Activated naive CD8-positive, alpha-beta T cell treated with anti-CD3 and anti-CD28 coated beads, Interleukin-2, amount 10 ng/mL, durations not matched to agents 7 days and 5 days (primary cell): ENCODE results near the gene PDGFRA. TPM values are rescaled to one million over a fixed set of nuclear protein-coding genes. Genes with fewer than 3 reads are reported as not detected.

ENCODE experiments used
- ATAC-seq: fragments of 150-1000 bp; cut with Tn5 transposase; one replicate; pipeline ENCODE4 v1.10.0; 2021; ENCODE audit warnings: low read depth, moderate library complexity
- POLR2A ChIA-PET: fragments of 350-600 bp; sonication (Branson Sonifier 250); formaldehyde crosslinking; loops from one replicate; lab custom pipeline; 2021; ENCODE audit warnings: antibody characterized with exemption; lab: Charles Lee
- DNase-seq: peaks from one replicate; pipeline ENCODE4 v3.0.0; 2021
- H3K27ac Mint-ChIP-seq: one replicate; pipeline ENCODE4 v1.8.0; 2022; ENCODE audit warnings: mild to moderate bottlenecking, mixed read lengths
- H3K27me3 Mint-ChIP-seq: one replicate; pipeline ENCODE4 v1.8.0; 2022; ENCODE audit warnings: mild to moderate bottlenecking, moderate library complexity, mixed read lengths
- H3K36me3 Mint-ChIP-seq: one replicate; pipeline ENCODE4 v1.8.0; 2021; ENCODE audit warnings: mild to moderate bottlenecking, mixed read lengths
- H3K4me1 Mint-ChIP-seq: one replicate; pipeline ENCODE4 v1.8.0; 2021; ENCODE audit warnings: mixed read lengths
- H3K4me3 Mint-ChIP-seq: one replicate; pipeline ENCODE4 v1.8.0; 2022; ENCODE audit warnings: mild to moderate bottlenecking, moderate library complexity, mixed read lengths
- H3K9me3 Mint-ChIP-seq: one replicate; pipeline ENCODE4 v1.8.0; 2021; ENCODE audit warnings: mixed read lengths
- total RNA-seq, 2 experiments: library from RNA; stranded (reverse); gene quantifications; one replicate each; pipeline ENCODE4 v1.2.3, GENCODE V29; 2021

PDGFRA gene
- not detected for total RNA-seq

- POLR2A ChIA-PET = no interaction called here
- Mint-ChIP-seq H3K27me3 (peaks cover 92% of the 10 kb centered on the region), H3K4me3 (peak within 1 kb of the TSS; percentile 70), H3K4me1 (peaks cover 17% of the 10 kb centered on the region), H3K36me3 (no peaks in the 10 kb centered on the region), H3K9me3 (no peaks in the 10 kb centered on the region), H3K27ac (peak within 1 kb of the TSS; percentile 66)
- ATAC-seq = no peak
- no peak for DNase-seq
Observed at GRCh38 chr4:54228961-54229501, at the start of gene PDGFRA. TSS of gene PDGFRA (plus strand) at chr4:54229293. CDS start at chr4:54258769, 29,476 bp downstream.

DNA sequence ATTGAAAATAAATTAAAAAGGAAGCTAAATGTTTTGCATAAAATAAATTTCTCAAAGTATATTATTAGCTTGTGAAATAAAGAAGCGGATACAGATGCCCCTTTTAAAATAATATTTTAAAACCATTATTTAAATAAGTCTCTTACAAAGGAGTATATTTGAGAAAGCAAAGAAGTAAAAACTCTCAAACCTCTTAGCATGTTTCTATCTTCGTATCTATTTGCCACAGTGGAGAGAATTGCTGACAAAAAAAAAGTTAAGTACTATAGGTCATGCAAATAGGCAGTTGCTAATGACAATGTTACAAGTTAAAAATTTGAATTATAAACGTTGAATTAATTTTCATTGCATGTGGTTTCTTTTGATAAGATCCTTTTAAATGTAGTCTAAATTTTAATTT is 44.5 kb upstream of the PDGFRA start:
- DNase-seq = no peak
- no peaks in the 10 kb centered on the region for H3K4me1 Mint-ChIP-seq
- no peaks in the 10 kb centered on the region for H3K9me3 Mint-ChIP-seq
- no peaks in the 10 kb centered on the region for H3K27me3 Mint-ChIP-seq
- POLR2A ChIA-PET = no interaction called here
- H3K4me3 Mint-ChIP-seq = no peak overlapping the region
- no peak for ATAC-seq
- H3K27ac Mint-ChIP-seq = no peak overlapping the region
- no peaks in the 10 kb centered on the region for H3K36me3 Mint-ChIP-seq

GRCh38 chr4:54185044-54185780 is 43.9 kb upstream of the PDGFRA start:
- Mint-ChIP-seq H3K4me3 (no peak overlapping the region), H3K36me3 (no peaks in the 10 kb centered on the region), H3K4me1 (no peaks in the 10 kb centered on the region), H3K27me3 (no peaks in the 10 kb centered on the region), H3K9me3 (no peaks in the 10 kb centered on the region), H3K27ac (no peak overlapping the region)
- ATAC-seq (no peak), DNase-seq (no peak)
- POLR2A ChIA-PET = no interaction called here

DNA sequence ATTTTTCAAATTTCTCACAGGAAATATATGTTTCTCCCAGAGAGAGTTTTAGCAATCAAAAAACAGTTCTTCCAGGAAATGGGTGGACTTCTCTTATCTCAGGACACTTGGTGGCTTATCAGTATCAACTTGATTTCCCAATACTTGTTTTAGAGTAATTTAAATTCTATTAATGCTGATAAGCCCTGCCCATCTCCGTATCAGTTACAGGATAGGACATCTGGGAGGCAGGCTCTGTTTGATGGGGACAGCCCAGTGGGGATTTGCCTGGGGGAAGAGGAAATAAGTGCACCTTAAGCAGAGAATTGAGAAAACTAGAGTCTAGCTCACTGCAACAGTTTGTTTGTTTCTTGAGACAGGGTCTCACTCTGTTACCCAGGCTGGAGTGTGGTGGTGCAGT is 43.2 kb upstream of the PDGFRA start:
- Mint-ChIP-seq H3K27me3 (no peaks in the 10 kb centered on the region), H3K27ac (no peak overlapping the region), H3K4me3 (no peak overlapping the region), H3K4me1 (no peaks in the 10 kb centered on the region), H3K36me3 (no peaks in the 10 kb centered on the region), H3K9me3 (no peaks in the 10 kb centered on the region)
- POLR2A ChIA-PET = no interaction called here
- ATAC-seq (no peak), DNase-seq (no peak)

DNA sequence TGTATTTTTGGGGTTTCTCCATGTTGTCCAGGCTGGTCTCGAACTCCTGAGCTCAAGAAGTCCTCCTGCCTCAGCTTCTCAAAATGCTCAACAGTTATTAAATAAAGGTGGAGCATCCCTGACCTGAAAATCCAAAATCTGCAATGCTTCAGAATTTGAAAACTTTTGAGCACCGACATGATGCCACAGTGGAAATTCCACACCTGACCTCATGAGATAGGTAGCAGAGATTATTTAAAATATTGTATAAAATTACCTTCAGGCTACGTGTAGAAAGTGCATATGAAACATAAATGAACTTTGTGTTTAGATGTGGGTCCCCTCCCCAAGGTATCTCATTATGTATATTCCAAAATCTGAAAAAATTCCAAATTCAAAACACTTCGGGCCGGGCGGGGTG is 42.7 kb upstream of the PDGFRA start:
- DNase-seq = no peak
- H3K9me3 Mint-ChIP-seq = no peaks in the 10 kb centered on the region
- no peak for ATAC-seq
- no peak overlapping the region for H3K27ac Mint-ChIP-seq
- no peaks in the 10 kb centered on the region for H3K27me3 Mint-ChIP-seq
- no peaks in the 10 kb centered on the region for H3K36me3 Mint-ChIP-seq
- H3K4me3 Mint-ChIP-seq = no peak overlapping the region
- no peaks in the 10 kb centered on the region for H3K4me1 Mint-ChIP-seq
- POLR2A ChIA-PET = no interaction called here

- H3K36me3 Mint-ChIP-seq = no peaks in the 10 kb centered on the region
- no peak overlapping the region for H3K4me3 Mint-ChIP-seq
- DNase-seq (no peak), ATAC-seq (no peak)
- POLR2A ChIA-PET = no interaction called here
- no peaks in the 10 kb centered on the region for H3K27me3 Mint-ChIP-seq
- no peaks in the 10 kb centered on the region for H3K9me3 Mint-ChIP-seq
- H3K27ac Mint-ChIP-seq = no peak overlapping the region
- no peaks in the 10 kb centered on the region for H3K4me1 Mint-ChIP-seq
Observed at GRCh38 chr4:54187148-54187547, 41.9 kb upstream of the PDGFRA start.

DNA sequence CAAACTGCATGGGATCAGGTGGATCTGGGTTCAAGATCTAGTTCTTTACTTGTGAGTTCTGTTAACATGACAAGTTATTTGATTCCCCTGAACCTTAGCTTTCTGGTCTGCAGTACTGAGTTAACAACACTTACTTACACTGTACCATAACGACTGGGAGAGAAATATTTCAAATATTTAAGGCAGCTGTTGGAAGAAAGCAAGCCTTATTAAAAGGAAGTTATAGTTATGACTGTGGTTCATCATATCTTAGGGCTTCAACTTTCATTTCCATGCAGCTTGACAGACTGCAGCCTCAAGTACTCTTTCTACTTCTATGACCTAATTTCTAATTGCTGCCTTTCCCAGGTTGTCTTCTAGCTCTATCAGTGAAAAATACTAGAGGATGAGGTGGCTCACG is 40.0 kb upstream of the PDGFRA start:
- no peaks in the 10 kb centered on the region for H3K9me3 Mint-ChIP-seq
- POLR2A ChIA-PET = no interaction called here
- DNase-seq = no peak
- no peak for ATAC-seq
- no peaks in the 10 kb centered on the region for H3K4me1 Mint-ChIP-seq
- no peak overlapping the region for H3K4me3 Mint-ChIP-seq
- H3K36me3 Mint-ChIP-seq = no peaks in the 10 kb centered on the region
- no peak overlapping the region for H3K27ac Mint-ChIP-seq
- no peaks in the 10 kb centered on the region for H3K27me3 Mint-ChIP-seq

- ATAC-seq (no peak), DNase-seq (no peak)
- no peaks in the 10 kb centered on the region for H3K4me1 Mint-ChIP-seq
- H3K4me3 Mint-ChIP-seq = no peak overlapping the region
- no peak overlapping the region for H3K27ac Mint-ChIP-seq
- H3K9me3 Mint-ChIP-seq = no peaks in the 10 kb centered on the region
- POLR2A ChIA-PET = no interaction called here
- no peaks in the 10 kb centered on the region for H3K36me3 Mint-ChIP-seq
- peaks cover 6% of the 10 kb centered on the region for H3K27me3 Mint-ChIP-seq
Observed at GRCh38 chr4:54192811-54193210, 36.3 kb upstream of the PDGFRA start.

- Mint-ChIP-seq H3K4me3 (no peak overlapping the region), H3K4me1 (no peaks in the 10 kb centered on the region), H3K9me3 (no peaks in the 10 kb centered on the region), H3K36me3 (no peaks in the 10 kb centered on the region), H3K27me3 (peaks cover 10% of the 10 kb centered on the region), H3K27ac (no peak overlapping the region)
- POLR2A ChIA-PET = no interaction called here
- no peak for DNase-seq
- ATAC-seq = no peak
Observed at GRCh38 chr4:54197926-54198325, 31.2 kb upstream of the PDGFRA start.

- Mint-ChIP-seq H3K27me3 (peaks cover 8% of the 10 kb centered on the region), H3K9me3 (no peaks in the 10 kb centered on the region), H3K27ac (no peak overlapping the region), H3K4me3 (no peak overlapping the region), H3K36me3 (no peaks in the 10 kb centered on the region), H3K4me1 (no peaks in the 10 kb centered on the region)
- POLR2A ChIA-PET = no interaction called here
- ATAC-seq = no peak
- DNase-seq = no peak
Observed at GRCh38 chr4:54199919-54200318, 29.2 kb upstream of the PDGFRA start.

DNA sequence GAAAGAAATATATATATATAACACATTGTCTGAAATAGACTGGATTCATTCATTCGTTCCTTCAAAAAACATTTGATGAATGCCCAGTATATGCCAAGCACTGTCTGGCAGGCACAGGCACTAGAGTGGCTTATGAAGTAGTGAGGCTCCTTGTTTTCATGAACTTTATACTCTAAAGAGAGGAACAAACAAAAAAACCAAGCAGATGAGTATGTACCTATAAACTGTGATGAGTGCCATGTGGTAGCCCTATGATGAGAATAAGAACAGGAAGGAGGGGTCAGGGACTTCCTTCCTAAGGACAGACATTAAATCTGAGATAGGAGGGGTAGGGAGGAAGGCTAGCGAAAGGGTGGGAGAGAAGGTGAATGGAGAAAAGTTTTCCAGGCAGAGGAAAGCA is 19.5 kb upstream of the PDGFRA start:
- peaks cover 1% of the 10 kb centered on the region for H3K9me3 Mint-ChIP-seq
- H3K4me3 Mint-ChIP-seq = no peak overlapping the region
- peaks cover 6% of the 10 kb centered on the region for H3K27me3 Mint-ChIP-seq
- H3K4me1 Mint-ChIP-seq = no peaks in the 10 kb centered on the region
- H3K27ac Mint-ChIP-seq = no peak overlapping the region
- POLR2A ChIA-PET = no interaction called here
- ATAC-seq (no peak), DNase-seq (no peak)
- H3K36me3 Mint-ChIP-seq = no peaks in the 10 kb centered on the region

GRCh38 chr4:54213001-54213400 is 16.1 kb upstream of the PDGFRA start:
- Mint-ChIP-seq H3K9me3 (peaks cover 1% of the 10 kb centered on the region), H3K27ac (no peak overlapping the region), H3K4me3 (no peak overlapping the region), H3K36me3 (no peaks in the 10 kb centered on the region), H3K27me3 (peaks cover 25% of the 10 kb centered on the region), H3K4me1 (peaks cover 1% of the 10 kb centered on the region)
- DNase-seq = no peak
- no peak for ATAC-seq
- POLR2A ChIA-PET = no interaction called here

DNA sequence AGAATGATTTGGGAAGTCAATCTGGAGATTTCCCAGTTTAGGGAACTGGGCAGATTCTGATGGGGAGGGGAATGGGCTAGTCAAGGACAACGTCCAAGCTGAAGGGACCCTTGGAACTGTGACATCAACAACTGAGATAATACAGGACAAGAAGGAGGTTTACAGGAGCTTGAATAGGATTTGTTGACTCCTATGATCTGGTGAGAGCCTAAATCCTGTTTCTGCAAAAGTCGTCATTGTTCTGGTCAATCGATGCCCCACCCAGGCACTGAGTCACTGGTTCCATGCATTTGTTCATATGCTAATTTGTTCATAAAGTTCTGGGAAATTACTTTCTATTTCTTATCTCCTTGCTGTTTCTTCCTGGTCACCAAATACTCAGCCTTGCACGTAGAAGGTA is 15.3 kb upstream of the PDGFRA start:
- POLR2A ChIA-PET = no interaction called here
- H3K36me3 Mint-ChIP-seq = no peaks in the 10 kb centered on the region
- H3K4me3 Mint-ChIP-seq = no peak overlapping the region
- peaks cover 1% of the 10 kb centered on the region for H3K9me3 Mint-ChIP-seq
- ATAC-seq (no peak), DNase-seq (no peak)
- H3K4me1 Mint-ChIP-seq = peaks cover 1% of the 10 kb centered on the region
- H3K27ac Mint-ChIP-seq = no peak overlapping the region
- peaks cover 32% of the 10 kb centered on the region for H3K27me3 Mint-ChIP-seq

GRCh38 chr4:54215379-54216077 is 13.6 kb upstream of the PDGFRA start:
- Mint-ChIP-seq H3K4me3 (no peak overlapping the region), H3K27ac (no peak overlapping the region), H3K27me3 (peaks cover 37% of the 10 kb centered on the region), H3K4me1 (peaks cover 1% of the 10 kb centered on the region), H3K36me3 (no peaks in the 10 kb centered on the region), H3K9me3 (no peaks in the 10 kb centered on the region)
- DNase-seq = no peak
- no peak for ATAC-seq
- POLR2A ChIA-PET = no interaction called here
